Suprapubic skin (tissue), 3 donors: ENCODE measurements around the gene PRSS58.

Source experiments
- POLR2A ChIP-seq, 2 donors: fragments of 450-650 bp; IDR thresholded peaks; one replicate each; pipeline ENCODE4 v1.6.1; 2017; ENCODE audit warnings: antibody characterized with exemption in 2 of 2, mild to moderate bottlenecking in 2 of 2, moderate library complexity in 2 of 2
- TF ChIP-seq, protein P1 (sequence below), 2 donors: fragments of 200-600 bp in 1 of 2; fragments of 450-650 bp in 1 of 2; sonication (generic) in 1 of 2; IDR thresholded peaks; one replicate each; pipeline ENCODE4 v1.5.1; 2016 to 2019; ENCODE audit warnings: antibody characterized with exemption in 2 of 2, mild to moderate bottlenecking in 1 of 2, moderate library complexity in 1 of 2

DNA sequence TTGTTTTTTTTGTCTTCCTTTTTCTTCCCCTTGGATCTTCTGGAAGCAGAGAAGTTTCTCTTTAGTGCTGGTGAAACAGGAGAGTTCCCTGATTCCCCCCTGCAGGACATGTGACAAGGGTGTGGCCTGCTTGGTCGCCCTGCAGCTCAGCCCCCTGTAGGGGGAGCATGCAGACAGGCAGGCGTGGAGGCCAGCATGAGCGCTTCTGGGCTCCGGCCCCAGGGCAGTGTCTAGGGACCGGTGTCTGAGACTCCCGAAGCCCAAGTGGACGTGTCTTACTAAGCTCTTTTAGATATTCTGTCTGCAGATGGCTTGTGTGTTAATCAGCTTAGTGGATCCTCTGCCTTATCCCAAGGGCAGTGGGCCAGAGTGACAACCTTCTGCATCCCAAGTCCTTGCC is 26.1 kb downstream of the PRSS58 start:
- TF ChIP-seq POLR2A (IDR thresholded peaks at IDR 0.05): no peak
- TF ChIP-seq, protein P1, sequence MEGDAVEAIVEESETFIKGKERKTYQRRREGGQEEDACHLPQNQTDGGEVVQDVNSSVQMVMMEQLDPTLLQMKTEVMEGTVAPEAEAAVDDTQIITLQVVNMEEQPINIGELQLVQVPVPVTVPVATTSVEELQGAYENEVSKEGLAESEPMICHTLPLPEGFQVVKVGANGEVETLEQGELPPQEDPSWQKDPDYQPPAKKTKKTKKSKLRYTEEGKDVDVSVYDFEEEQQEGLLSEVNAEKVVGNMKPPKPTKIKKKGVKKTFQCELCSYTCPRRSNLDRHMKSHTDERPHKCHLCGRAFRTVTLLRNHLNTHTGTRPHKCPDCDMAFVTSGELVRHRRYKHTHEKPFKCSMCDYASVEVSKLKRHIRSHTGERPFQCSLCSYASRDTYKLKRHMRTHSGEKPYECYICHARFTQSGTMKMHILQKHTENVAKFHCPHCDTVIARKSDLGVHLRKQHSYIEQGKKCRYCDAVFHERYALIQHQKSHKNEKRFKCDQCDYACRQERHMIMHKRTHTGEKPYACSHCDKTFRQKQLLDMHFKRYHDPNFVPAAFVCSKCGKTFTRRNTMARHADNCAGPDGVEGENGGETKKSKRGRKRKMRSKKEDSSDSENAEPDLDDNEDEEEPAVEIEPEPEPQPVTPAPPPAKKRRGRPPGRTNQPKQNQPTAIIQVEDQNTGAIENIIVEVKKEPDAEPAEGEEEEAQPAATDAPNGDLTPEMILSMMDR (IDR thresholded peaks at IDR 0.05): no peak
